ENCODE results near the gene ARRDC5.
A peak's percentile ranks its signal among the peaks of the same experiment; 100 is the strongest.

ARRDC5 gene

GRCh38 chr19:4868286-4868834 lies 34.3 kb downstream of the ARRDC5 start:
- H3K4me3 ChIP-seq (ENCODE audit: low read depth in 1 of 2, low read length in 2 of 2), result no peak overlapping the region
- H3K4me1 ChIP-seq (ENCODE audit: insufficient read depth, low read length), result peaks cover 23% of the 10 kb centered on the region
- ATAC-seq (ENCODE audit: insufficient read depth, low read depth) (no peak), DNase-seq (no peak)
- no peaks in the 10 kb centered on the region for H3K27me3 ChIP-seq (ENCODE audit: insufficient read depth, low read length, poor library complexity)
- H3K27ac ChIP-seq (ENCODE audit: low read length), result no peak overlapping the region
- H3K79me2 ChIP-seq (ENCODE audit: insufficient read depth, low read length), result peaks cover 12% of the 10 kb centered on the region
- TF ChIP-seq CTCF (IDR thresholded peaks at IDR 0.05; ENCODE audit: borderline replicate concordance, extremely low read depth, low read length, poor library complexity, severe bottlenecking) (no peak), EZH2 (IDR thresholded peaks at IDR 0.05; ENCODE audit: borderline replicate concordance, low read depth, low read length, severe bottlenecking) (no peak)
- H3K9me3 ChIP-seq (ENCODE audit: insufficient read depth, low read length, severe bottlenecking), result no peaks in the 10 kb centered on the region
- H3K36me3 ChIP-seq (ENCODE audit: insufficient read depth, low read length), result no peaks in the 10 kb centered on the region
- H2AFZ ChIP-seq (ENCODE audit: low read depth, low read length), result no peak overlapping the region
- no peak overlapping the region; the same call in 1 of the 2 replicates for H3K9ac ChIP-seq (ENCODE audit: low read depth, low read length)
- H3K4me2 ChIP-seq (ENCODE audit: insufficient read depth, low read length), result no peak overlapping the region; the same call in 1 of the 2 replicates
- no peaks in the 10 kb centered on the region; the same call in 1 of the 2 replicates for H4K20me1 ChIP-seq (ENCODE audit: insufficient read depth, low read length)

- Histone ChIP-seq H4K20me1 (ENCODE audit: insufficient read depth, low read length) (no peaks in the 10 kb centered on the region), H3K4me2 (ENCODE audit: insufficient read depth, low read length) (peak within 1 kb of the TSS; percentile 99), H3K27me3 (ENCODE audit: insufficient read depth, low read length, poor library complexity) (no peaks in the 10 kb centered on the region), H3K79me2 (ENCODE audit: insufficient read depth, low read length) (peaks cover 12% of the 10 kb centered on the region), H3K36me3 (ENCODE audit: insufficient read depth, low read length) (no peaks in the 10 kb centered on the region), H3K27ac (ENCODE audit: low read length) (peak within 1 kb of the TSS; percentile 66), H2AFZ (ENCODE audit: low read depth, low read length) (peak within 1 kb of the TSS; percentile 96), H3K4me3 (ENCODE audit: low read depth in 1 of 2, low read length in 2 of 2) (peak within 1 kb of the TSS; percentile 49 to 91), H3K9ac (ENCODE audit: low read depth, low read length) (peak within 1 kb of the TSS; percentile 60), H3K4me1 (ENCODE audit: insufficient read depth, low read length) (peaks cover 19% of the 10 kb centered on the region), H3K9me3 (ENCODE audit: insufficient read depth, low read length, severe bottlenecking) (no peaks in the 10 kb centered on the region)
- DNase-seq (peak; percentile 94), ATAC-seq (ENCODE audit: insufficient read depth, low read depth) (peak; percentile 90)
- TF ChIP-seq EZH2 (IDR thresholded peaks at IDR 0.05; ENCODE audit: borderline replicate concordance, low read depth, low read length, severe bottlenecking) (no peak), CTCF (IDR thresholded peaks at IDR 0.05; ENCODE audit: borderline replicate concordance, extremely low read depth, low read length, poor library complexity, severe bottlenecking) (no peak)
These were observed 35.0 kb downstream of the ARRDC5 start, which contains the start of gene PLIN3 for GRCh38 chr19:4867534-4868285. Gene PLIN3 (minus strand): TSS chr19:4867667. CDS start chr19:4861394, 6,273 bp downstream.

- no peak for TF ChIP-seq CTCF (IDR thresholded peaks at IDR 0.05; ENCODE audit: borderline replicate concordance, extremely low read depth, low read length, poor library complexity, severe bottlenecking)
- TF ChIP-seq EZH2 (IDR thresholded peaks at IDR 0.05; ENCODE audit: borderline replicate concordance, low read depth, low read length, severe bottlenecking), result no peak
- no peaks in the 10 kb centered on the region for H3K27me3 ChIP-seq (ENCODE audit: insufficient read depth, low read length, poor library complexity)
- H3K9me3 ChIP-seq (ENCODE audit: insufficient read depth, low read length, severe bottlenecking), result no peaks in the 10 kb centered on the region
- H3K27ac ChIP-seq (ENCODE audit: low read length), result peak overlapping the region; percentile 60
- peak overlapping the region; percentile 60 for H3K9ac ChIP-seq (ENCODE audit: low read depth, low read length)
- peaks cover 17% of the 10 kb centered on the region for H3K4me1 ChIP-seq (ENCODE audit: insufficient read depth, low read length)
- H3K4me3 ChIP-seq (ENCODE audit: low read depth in 1 of 2, low read length in 2 of 2), result peak overlapping the region; percentile 49 to 91
- peak overlapping the region; percentile 41 for H2AFZ ChIP-seq (ENCODE audit: low read depth, low read length)
- peaks cover 16% of the 10 kb centered on the region for H3K79me2 ChIP-seq (ENCODE audit: insufficient read depth, low read length)
- peak; percentile 51 for ATAC-seq (ENCODE audit: insufficient read depth, low read depth)
- peaks cover 5% of the 10 kb centered on the region; the same call in 1 of the 2 replicates for H3K36me3 ChIP-seq (ENCODE audit: insufficient read depth, low read length)
- 0 out of 2 replicates have a peak, but pooled peaks cover 4% of the 10 kb centered on the region for H4K20me1 ChIP-seq (ENCODE audit: insufficient read depth, low read length)
- peak; percentile 83 for DNase-seq
- peak overlapping the region; percentile 99 for H3K4me2 ChIP-seq (ENCODE audit: insufficient read depth, low read length)
These were observed 35.9 kb downstream of the ARRDC5 start for GRCh38 chr19:4866595-4867424.
